ENCODE results near the gene CCL22. TPM values are rescaled to one million over a fixed set of nuclear protein-coding genes. Genes with fewer than 3 reads are reported as not detected.

The CCL22 gene
- total RNA-seq, 2 donors from 2014 or later: 0.24 to 1.7 TPM

DNA sequence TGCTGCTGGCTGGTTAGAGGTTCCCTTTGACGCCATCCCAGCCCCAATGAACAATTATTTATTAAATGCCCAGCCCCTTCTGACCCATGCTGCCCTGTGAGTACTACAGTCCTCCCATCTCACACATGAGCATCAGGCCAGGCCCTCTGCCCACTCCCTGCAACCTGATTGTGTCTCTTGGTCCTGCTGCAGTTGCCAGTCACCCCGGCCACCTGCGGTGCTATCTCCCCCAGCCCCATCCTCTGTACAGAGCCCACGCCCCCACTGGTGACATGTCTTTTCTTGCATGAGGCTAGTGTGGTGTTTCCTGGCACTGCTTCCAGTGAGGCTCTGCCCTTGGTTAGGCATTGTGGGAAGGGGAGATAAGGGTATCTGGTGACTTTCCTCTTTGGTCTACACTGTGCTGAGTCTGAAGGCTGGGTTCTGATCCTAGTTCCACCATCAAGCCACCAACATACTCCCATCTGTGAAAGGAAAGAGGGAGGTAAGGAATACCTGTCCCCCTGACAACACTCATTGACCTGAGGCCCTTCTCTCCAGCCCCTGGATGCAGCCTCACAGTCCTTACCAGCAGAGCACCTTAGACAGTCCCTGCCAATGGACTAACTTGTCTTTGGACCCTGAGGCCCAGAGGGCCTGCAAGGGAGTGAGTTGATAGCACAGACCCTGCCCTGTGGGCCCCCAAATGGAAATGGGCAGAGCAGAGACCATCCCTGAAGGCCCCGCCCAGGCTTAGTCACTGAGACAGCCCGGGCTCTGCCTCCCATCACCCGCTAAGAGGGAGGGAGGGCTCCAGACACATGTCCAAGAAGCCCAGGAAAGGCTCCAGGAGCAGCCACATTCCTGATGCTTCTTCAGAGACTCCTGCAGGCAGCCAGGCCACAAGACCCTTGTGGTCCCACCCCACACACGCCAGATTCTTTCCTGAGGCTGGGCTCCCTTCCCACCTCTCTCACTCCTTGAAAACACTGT, 25.0 kb downstream of the CCL22 start:
- peak; percentile 54 for DNase-seq
- Histone ChIP-seq H3K27me3 (no peaks in the 10 kb centered on the region), H3K27ac (peak overlapping the region; percentile 16), H3K9ac (ENCODE audit: low read depth in 2 of 2, low read length in 2 of 2) (no peak overlapping the region), H3K4me3 (no peak overlapping the region), H3K36me3 (no peaks in the 10 kb centered on the region), H3K9me3 (no peaks in the 10 kb centered on the region), H3K4me1 (peaks cover 11% of the 10 kb centered on the region)
- TF ChIP-seq, protein P1, sequence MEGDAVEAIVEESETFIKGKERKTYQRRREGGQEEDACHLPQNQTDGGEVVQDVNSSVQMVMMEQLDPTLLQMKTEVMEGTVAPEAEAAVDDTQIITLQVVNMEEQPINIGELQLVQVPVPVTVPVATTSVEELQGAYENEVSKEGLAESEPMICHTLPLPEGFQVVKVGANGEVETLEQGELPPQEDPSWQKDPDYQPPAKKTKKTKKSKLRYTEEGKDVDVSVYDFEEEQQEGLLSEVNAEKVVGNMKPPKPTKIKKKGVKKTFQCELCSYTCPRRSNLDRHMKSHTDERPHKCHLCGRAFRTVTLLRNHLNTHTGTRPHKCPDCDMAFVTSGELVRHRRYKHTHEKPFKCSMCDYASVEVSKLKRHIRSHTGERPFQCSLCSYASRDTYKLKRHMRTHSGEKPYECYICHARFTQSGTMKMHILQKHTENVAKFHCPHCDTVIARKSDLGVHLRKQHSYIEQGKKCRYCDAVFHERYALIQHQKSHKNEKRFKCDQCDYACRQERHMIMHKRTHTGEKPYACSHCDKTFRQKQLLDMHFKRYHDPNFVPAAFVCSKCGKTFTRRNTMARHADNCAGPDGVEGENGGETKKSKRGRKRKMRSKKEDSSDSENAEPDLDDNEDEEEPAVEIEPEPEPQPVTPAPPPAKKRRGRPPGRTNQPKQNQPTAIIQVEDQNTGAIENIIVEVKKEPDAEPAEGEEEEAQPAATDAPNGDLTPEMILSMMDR (IDR thresholded peaks at IDR 0.05): no peak
- intact Hi-C loops (cut with DNase I): no loop called here

DNA sequence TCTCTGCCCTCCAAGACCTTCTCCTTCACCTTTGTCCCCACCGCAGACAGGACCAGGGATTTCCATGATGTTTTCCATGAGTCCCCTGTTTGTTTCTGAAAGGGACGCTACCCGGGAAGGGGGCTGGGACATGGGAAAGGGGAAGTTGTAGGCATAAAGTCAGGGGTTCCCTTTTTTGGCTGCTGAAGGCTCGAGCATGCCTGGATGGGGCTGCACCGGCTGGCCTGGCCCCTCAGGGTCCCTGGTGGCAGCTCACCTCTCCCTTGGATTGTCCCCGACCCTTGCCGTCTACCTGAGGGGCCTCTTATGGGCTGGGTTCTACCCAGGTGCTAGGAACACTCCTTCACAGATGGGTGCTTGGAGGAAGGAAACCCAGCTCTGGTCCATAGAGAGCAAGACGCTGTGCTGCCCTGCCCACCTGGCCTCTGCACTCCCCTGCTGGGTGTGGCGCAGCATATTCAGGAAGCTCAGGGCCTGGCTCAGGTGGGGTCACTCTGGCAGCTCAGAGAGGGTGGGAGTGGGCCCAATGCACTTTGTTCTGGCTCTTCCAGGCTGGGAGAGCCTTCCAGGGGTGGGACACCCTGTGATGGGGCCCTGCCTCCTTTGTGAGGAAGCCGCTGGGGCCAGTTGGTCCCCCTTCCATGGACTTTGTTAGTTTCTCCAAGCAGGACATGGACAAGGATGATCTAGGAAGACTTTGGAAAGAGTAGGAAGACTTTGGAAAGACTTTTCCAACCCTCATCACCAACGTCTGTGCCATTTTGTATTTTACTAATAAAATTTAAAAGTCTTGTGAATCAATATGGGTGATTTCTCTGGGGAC, 25.9 kb downstream of the CCL22 start:
- DNase-seq: peak; percentile 79
- H3K27me3 ChIP-seq: no peaks in the 10 kb centered on the region

DNA sequence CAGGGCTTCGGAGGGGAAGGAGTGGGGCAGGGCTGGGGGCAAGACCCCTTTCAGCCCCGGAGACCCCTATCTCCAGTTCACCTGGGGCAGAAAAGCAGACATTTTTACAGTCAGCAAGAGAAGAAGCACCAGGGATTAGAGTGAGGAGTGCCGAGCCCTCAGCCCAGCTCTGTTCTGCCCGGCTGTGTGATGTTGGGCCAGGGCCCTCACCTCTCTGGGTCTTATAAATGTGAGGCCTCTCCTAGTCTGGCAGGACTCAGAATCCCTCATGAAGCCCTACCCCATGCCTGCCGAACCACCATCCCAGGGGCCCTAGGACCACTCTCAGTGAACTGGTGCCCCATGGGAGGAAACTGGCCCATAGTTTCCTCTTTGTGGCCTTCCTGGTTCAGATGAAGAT, 26.5 kb downstream of the CCL22 start:
- H3K9ac ChIP-seq (ENCODE audit: low read depth in 2 of 2, low read length in 2 of 2): no peak overlapping the region
- no peak overlapping the region for H3K4me3 ChIP-seq
- H3K9me3 ChIP-seq: no peaks in the 10 kb centered on the region
- no peaks in the 10 kb centered on the region for H3K27me3 ChIP-seq
- no peaks in the 10 kb centered on the region for H3K36me3 ChIP-seq
- TF ChIP-seq, protein P1 (IDR thresholded peaks at IDR 0.05): no peak
- intact Hi-C loops (cut with DNase I): no loop called here
- no peak for DNase-seq
- H3K4me1 ChIP-seq: peaks cover 11% of the 10 kb centered on the region
- H3K27ac ChIP-seq: no peak overlapping the region

More for the DNA sequence above, 25.9 kb downstream of the CCL22 start:
- peaks cover 11% of the 10 kb centered on the region for H3K4me1 ChIP-seq
- H3K4me3 ChIP-seq: no peak overlapping the region
- TF ChIP-seq, protein P1 (IDR thresholded peaks at IDR 0.05): no peak
- no peaks in the 10 kb centered on the region for H3K36me3 ChIP-seq
- H3K27ac ChIP-seq: peak overlapping the region; percentile 16
- intact Hi-C loops (cut with DNase I): no loop called here
- H3K9ac ChIP-seq (ENCODE audit: low read depth in 2 of 2, low read length in 2 of 2): no peak overlapping the region
- H3K9me3 ChIP-seq: no peaks in the 10 kb centered on the region

DNA sequence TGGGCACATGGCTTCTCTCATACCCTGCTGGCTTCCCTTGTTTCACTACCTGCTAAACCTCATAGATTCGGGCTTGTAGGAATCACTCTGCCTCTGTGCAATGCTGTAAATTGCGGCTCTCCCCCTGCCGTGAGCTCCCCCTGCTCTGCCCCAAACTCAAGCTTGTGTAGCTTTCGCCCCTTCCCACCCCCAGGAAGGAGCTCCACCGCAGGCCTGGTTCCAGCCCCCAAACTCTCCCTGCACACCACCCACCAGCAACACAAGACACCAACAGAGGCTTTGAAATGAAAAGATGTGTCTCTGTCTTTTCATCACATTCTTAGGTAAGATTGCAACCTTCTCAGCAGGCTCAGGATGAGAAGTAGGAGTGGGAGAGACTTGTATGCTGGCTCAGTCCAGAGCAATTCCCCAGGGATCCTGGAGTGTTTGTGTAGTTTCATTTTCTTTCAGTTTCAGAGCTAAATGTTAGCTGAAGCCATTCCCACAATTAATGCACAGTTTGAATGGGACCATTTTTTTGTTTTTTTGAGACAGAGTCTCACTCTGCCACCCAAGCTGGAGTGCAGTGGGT, 27.9 kb downstream of the CCL22 start:
- Histone ChIP-seq H3K4me1 (peaks cover 11% of the 10 kb centered on the region), H3K27ac (no peak overlapping the region)
- no peak for DNase-seq

More for the DNA sequence above, 27.9 kb downstream of the CCL22 start:
- no peaks in the 10 kb centered on the region for H3K9me3 ChIP-seq
- no peaks in the 10 kb centered on the region for H3K27me3 ChIP-seq
- intact Hi-C loops (cut with DNase I): no loop called here
- H3K36me3 ChIP-seq: no peaks in the 10 kb centered on the region
- H3K9ac ChIP-seq (ENCODE audit: low read depth in 2 of 2, low read length in 2 of 2): no peak overlapping the region
- no peak overlapping the region for H3K4me3 ChIP-seq
- TF ChIP-seq, protein P1 (IDR thresholded peaks at IDR 0.05): no peak
